Measurements from ENCODE around the gene ACO1.

ACO1 gene

DNA sequence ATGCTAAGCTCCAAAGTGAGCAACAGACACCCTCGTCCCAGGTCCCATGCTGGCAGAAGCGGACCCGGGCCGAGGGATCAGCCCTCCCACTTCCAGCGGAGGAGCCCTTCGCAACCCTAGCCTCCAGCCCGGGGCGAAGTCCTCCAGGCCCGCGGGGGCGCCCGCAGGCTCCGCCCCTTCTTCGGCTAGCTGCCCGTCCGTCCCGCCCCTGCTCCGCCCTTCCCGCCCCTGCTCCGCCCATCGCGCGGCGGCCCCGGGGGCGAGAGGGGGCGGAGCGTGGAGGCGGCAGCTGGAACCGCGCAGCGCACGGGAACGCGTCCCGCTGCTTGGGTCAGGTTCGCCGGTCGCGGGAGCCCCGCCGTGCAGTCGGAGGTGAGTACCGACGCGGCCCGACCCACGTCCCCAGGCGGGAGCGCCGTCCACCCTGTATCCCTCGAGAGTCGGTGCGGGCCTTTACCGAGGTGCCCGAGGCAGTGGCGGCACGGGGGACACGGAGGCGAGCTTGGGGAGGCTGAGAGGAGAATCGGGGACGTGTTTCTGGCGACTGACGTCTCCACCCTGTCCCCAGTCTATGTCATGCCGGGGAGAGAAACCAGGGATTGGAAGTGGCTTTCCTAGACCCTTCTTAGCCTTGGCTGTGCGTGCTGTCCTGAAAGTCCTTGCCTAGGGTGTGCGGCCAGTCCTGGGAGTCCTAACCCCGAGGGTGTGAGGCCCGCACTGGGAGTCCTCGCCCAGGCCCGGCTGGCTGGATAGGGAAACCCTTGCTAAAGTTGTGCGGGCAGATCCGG lies at the start of gene ACO1 (continued):
- TF ChIP-seq PATZ1 (tag by site-specific recombination; IDR thresholded peaks at IDR 0.05): peak; percentile 60
- TF ChIP-seq ZSCAN16 (tag by site-specific recombination; IDR thresholded peaks at IDR 0.05): no peak
- no peak for TF ChIP-seq ZNF776 (tag by site-specific recombination; IDR thresholded peaks at IDR 0.05; ENCODE audit: borderline replicate concordance)
- no peak for TF ChIP-seq TCF7L2 (IDR thresholded peaks at IDR 0.05; ENCODE audit: borderline replicate concordance, low read depth, low read length)
- TF ChIP-seq ZNF843 (tag by site-specific recombination; IDR thresholded peaks at IDR 0.05): no peak
- TF ChIP-seq AEBP2 (tag by site-specific recombination; IDR thresholded peaks at IDR 0.05; ENCODE audit: borderline replicate concordance): no peak
- TF ChIP-seq SP2 (tag by site-specific recombination; IDR thresholded peaks at IDR 0.05): peak; percentile 73
- no peak for TF ChIP-seq ZNF280D (tag by site-specific recombination; IDR thresholded peaks at IDR 0.05)
- TF ChIP-seq, protein P1, sequence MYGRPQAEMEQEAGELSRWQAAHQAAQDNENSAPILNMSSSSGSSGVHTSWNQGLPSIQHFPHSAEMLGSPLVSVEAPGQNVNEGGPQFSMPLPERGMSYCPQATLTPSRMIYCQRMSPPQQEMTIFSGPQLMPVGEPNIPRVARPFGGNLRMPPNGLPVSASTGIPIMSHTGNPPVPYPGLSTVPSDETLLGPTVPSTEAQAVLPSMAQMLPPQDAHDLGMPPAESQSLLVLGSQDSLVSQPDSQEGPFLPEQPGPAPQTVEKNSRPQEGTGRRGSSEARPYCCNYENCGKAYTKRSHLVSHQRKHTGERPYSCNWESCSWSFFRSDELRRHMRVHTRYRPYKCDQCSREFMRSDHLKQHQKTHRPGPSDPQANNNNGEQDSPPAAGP (tag by site-specific recombination; IDR thresholded peaks at IDR 0.05): no peak
- TF ChIP-seq REPIN1 (tag by site-specific recombination; IDR thresholded peaks at IDR 0.05; ENCODE audit: low read depth): no peak
- 0 out of 2 replicates have a peak, but pooled peaks have one; percentile 28 for TF ChIP-seq SP7 (tag by site-specific recombination; IDR thresholded peaks at IDR 0.05)
- TF ChIP-seq, protein P2, sequence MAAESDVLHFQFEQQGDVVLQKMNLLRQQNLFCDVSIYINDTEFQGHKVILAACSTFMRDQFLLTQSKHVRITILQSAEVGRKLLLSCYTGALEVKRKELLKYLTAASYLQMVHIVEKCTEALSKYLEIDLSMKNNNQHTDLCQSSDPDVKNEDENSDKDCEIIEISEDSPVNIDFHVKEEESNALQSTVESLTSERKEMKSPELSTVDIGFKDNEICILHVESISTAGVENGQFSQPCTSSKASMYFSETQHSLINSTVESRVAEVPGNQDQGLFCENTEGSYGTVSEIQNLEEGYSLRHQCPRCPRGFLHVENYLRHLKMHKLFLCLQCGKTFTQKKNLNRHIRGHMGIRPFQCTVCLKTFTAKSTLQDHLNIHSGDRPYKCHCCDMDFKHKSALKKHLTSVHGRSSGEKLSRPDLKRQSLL (tag by site-specific recombination; IDR thresholded peaks at IDR 0.05): no peak
- no peak for TF ChIP-seq GFI1B (tag by site-specific recombination; IDR thresholded peaks at IDR 0.05)
- TF ChIP-seq ZNF19 (tag by site-specific recombination; IDR thresholded peaks at IDR 0.05; ENCODE audit: low read depth): no peak
- no peak for TF ChIP-seq ZNF544 (tag by site-specific recombination; IDR thresholded peaks at IDR 0.05)
- TF ChIP-seq YY1 (tag by site-specific recombination; IDR thresholded peaks at IDR 0.05): no peak
- no peak for TF ChIP-seq ZNF521 (tag by site-specific recombination; IDR thresholded peaks at IDR 0.05)
- no peak for TF ChIP-seq MZF1 (tag by site-specific recombination; IDR thresholded peaks at IDR 0.05; ENCODE audit: borderline replicate concordance)
- TF ChIP-seq OSR2 (tag by site-specific recombination; IDR thresholded peaks at IDR 0.05): no peak
- no peak for TF ChIP-seq SCRT1 (tag by site-specific recombination; IDR thresholded peaks at IDR 0.05; ENCODE audit: borderline replicate concordance)
- TF ChIP-seq KLF8 (tag by site-specific recombination; IDR thresholded peaks at IDR 0.05): peak; percentile 95
- no peak for TF ChIP-seq ZNF610 (tag by site-specific recombination; IDR thresholded peaks at IDR 0.05; ENCODE audit: borderline replicate concordance)
- TF ChIP-seq GLI2 (tag by site-specific recombination; IDR thresholded peaks at IDR 0.05; ENCODE audit: borderline replicate concordance, low read depth): no peak
- peak; percentile 15; the same call in 1 of the 2 replicates for TF ChIP-seq ZBTB48 (tag by site-specific recombination; IDR thresholded peaks at IDR 0.05)
- no peak for TF ChIP-seq ZNF324 (tag by site-specific recombination; IDR thresholded peaks at IDR 0.05)
- no peak for TF ChIP-seq ZNF677 (tag by site-specific recombination; IDR thresholded peaks at IDR 0.05)
- TF ChIP-seq ZNF449 (tag by site-specific recombination; IDR thresholded peaks at IDR 0.05): no peak
- TF ChIP-seq YY2 (tag by site-specific recombination; IDR thresholded peaks at IDR 0.05): no peak
